A673 (cell line): ENCODE measurements around the gene FNBP1. TPM values are rescaled to one million over a fixed set of nuclear protein-coding genes. Genes with fewer than 3 reads are reported as not detected.

Experiments
- BruUV-seq: library from RNA; stranded (reverse); fragments of 400-500 nt; replicated peaks from 2 replicates; lab custom pipeline; 2021; lab: Mats Ljungman, UMichigan
- CTCF ChIA-PET: fragments of 300-600 bp; sonication (Branson Sonifier 250); formaldehyde crosslinking; loops from one replicate; lab custom pipeline; 2022; ENCODE audit warnings: antibody characterized with exemption; lab: Charles Lee
- POLR2A ChIA-PET: fragments of 300-600 bp; sonication (Branson Sonifier 250); formaldehyde crosslinking; loops from one replicate; lab custom pipeline; 2022; ENCODE audit warnings: antibody characterized with exemption; ENCODE audit not compliant: low non-redundant PET; lab: Charles Lee
- DNase-seq: peaks from one replicate; pipeline ENCODE4 v3.0.0-alpha.2; 2015; ENCODE audit warnings: low spot score
- H3K27ac ChIP-seq: fragments of 200-600 bp; sonication (generic); 2 replicates; pipeline ENCODE4 v1.5.1; 2016; ENCODE audit warnings: mixed run types, low read depth, mild to moderate bottlenecking, mixed read lengths, antibody characterized with exemption, low read length; ENCODE audit not compliant: poor library complexity, severe bottlenecking
- H3K27me3 ChIP-seq: fragments of 200-600 bp; sonication (generic); replicated peaks from 2 replicates; pipeline ENCODE4 v1.6.1; 2017; ENCODE audit warnings: mixed run types, low read depth, mild to moderate bottlenecking, mixed read lengths, antibody characterized with exemption, low read length; ENCODE audit not compliant: insufficient read depth, poor library complexity
- H3K36me3 ChIP-seq: fragments of 200-600 bp; sonication (generic); 2 replicates; pipeline ENCODE4 v1.6.1; 2016; ENCODE audit warnings: mixed run types, mild to moderate bottlenecking, mixed read lengths, antibody characterized with exemption, low read length; ENCODE audit not compliant: insufficient read depth, poor library complexity, severe bottlenecking
- H3K4me1 ChIP-seq: fragments of 200-600 bp; sonication (generic); 2 replicates; pipeline ENCODE4 v1.6.1; 2017; ENCODE audit warnings: mixed run types, mild to moderate bottlenecking, mixed read lengths, antibody characterized with exemption, low read length; ENCODE audit not compliant: insufficient read depth, poor library complexity, severe bottlenecking
- H3K4me3 ChIP-seq: fragments of 200-600 bp; sonication (generic); 2 replicates; pipeline ENCODE4 v1.5.1; 2016; ENCODE audit warnings: low read depth, mixed run types, mild to moderate bottlenecking, mixed read lengths, low read length; ENCODE audit not compliant: poor library complexity, severe bottlenecking
- H3K9me3 ChIP-seq: fragments of 200-600 bp; sonication (generic); 2 replicates; pipeline ENCODE4 v1.6.1; 2016; ENCODE audit warnings: mixed run types, low read depth, mild to moderate bottlenecking, mixed read lengths, antibody characterized with exemption, low read length; ENCODE audit not compliant: poor library complexity, severe bottlenecking
- EZH2 ChIP-seq: fragments of 200-600 bp; sonication (generic); IDR thresholded peaks from 2 replicates; pipeline ENCODE4 v1.6.1; 2017; ENCODE audit warnings: borderline replicate concordance, low read depth, mild to moderate bottlenecking, mixed read lengths, antibody characterized with exemption, low read length; ENCODE audit not compliant: poor library complexity, severe bottlenecking
- intact Hi-C: fragments of 100-400 bp; cut with micrococcal nuclease; formaldehyde crosslinking; loops from one replicate; pipeline ENCODE4 v1.10.0; 2022; ENCODE audit not compliant: unreplicated experiment
- total RNA-seq: library from RNA; stranded (reverse); gene quantifications from 2 replicates; pipeline ENCODE4 v1.2.3, GENCODE V29; 2021
- TF ChIP-seq, protein P1 (sequence below): fragments of 300-800, 200-600 bp; sonication (generic); conservative IDR thresholded peaks from 2 replicates; pipeline ENCODE4 v1.5.1; 2017; ENCODE audit warnings: low read depth, mild to moderate bottlenecking, antibody characterized with exemption, low read length, moderate library complexity, mixed read lengths

Gene FNBP1
- total RNA-seq, 1 experiment from 2014 or later, result 200 TPM

DNA sequence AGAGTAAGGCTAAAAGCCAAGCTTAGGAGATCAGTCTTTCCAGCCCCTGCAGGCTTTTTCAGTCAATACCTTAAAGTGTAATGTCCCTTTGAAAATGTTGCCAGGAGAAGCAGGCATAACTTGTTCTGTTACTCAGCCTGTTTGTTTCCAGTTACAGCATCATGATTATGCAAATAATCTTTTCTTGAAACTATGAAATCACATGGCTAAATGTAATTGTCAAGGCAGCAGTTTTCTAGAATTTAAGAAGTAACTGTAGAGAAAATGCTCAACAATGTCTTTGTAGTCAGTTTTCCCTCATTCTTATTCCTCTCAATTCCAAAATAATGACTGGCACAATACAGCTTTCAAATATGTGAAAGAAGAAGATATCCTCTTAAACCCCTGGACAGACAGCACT, 8.9 kb upstream of the FNBP1 start:
- no peak for DNase-seq
- Histone ChIP-seq H3K27me3 (no peaks in the 10 kb centered on the region), H3K4me1 (peaks cover 17% of the 10 kb centered on the region), H3K27ac (no peak overlapping the region), H3K36me3 (no peaks in the 10 kb centered on the region), H3K4me3 (no peak overlapping the region), H3K9me3 (no peaks in the 10 kb centered on the region)
- CTCF ChIA-PET, result no interaction called here
- BruUV-seq, result no TSS peak
- intact Hi-C loops, result loop anchor here (5.0 kb wide), 1 partner anchor 45 kb away; no protein-coding TSS in a partner anchor
- POLR2A ChIA-PET, result no interaction called here
- no peak for TF ChIP-seq EZH2
- TF ChIP-seq, protein P1, sequence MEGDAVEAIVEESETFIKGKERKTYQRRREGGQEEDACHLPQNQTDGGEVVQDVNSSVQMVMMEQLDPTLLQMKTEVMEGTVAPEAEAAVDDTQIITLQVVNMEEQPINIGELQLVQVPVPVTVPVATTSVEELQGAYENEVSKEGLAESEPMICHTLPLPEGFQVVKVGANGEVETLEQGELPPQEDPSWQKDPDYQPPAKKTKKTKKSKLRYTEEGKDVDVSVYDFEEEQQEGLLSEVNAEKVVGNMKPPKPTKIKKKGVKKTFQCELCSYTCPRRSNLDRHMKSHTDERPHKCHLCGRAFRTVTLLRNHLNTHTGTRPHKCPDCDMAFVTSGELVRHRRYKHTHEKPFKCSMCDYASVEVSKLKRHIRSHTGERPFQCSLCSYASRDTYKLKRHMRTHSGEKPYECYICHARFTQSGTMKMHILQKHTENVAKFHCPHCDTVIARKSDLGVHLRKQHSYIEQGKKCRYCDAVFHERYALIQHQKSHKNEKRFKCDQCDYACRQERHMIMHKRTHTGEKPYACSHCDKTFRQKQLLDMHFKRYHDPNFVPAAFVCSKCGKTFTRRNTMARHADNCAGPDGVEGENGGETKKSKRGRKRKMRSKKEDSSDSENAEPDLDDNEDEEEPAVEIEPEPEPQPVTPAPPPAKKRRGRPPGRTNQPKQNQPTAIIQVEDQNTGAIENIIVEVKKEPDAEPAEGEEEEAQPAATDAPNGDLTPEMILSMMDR, result no peak

DNA sequence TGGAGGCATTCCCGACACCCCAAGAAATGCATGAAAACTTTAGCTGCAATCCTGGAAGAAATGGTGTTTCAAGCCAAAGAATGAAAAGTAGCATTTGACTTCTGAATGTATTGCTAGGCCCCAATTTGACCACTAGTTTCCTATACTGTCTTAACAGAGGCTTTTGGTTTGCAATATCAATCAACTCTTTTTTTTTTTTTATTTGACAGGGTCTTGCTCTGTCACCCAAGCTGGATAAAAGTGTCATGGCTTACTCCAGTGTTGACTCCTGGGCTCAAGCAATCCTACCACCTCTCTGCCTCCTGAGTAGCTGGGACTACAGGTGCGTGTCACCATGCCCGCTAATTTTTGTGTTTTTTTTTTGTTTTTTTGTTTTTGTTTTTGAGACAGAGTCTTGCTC, 7.5 kb upstream of the FNBP1 start:
- intact Hi-C loops, result loop anchor here (5.0 kb wide), 1 partner anchor 47 kb away; no protein-coding TSS in a partner anchor
- Histone ChIP-seq H3K27ac (no peak overlapping the region), H3K9me3 (no peaks in the 10 kb centered on the region), H3K4me3 (no peak overlapping the region), H3K27me3 (no peaks in the 10 kb centered on the region), H3K36me3 (no peaks in the 10 kb centered on the region), H3K4me1 (peaks cover 24% of the 10 kb centered on the region)
- ChIA-PET CTCF (no interaction called here), POLR2A (no interaction called here)
- BruUV-seq, result no TSS peak
- TF ChIP-seq EZH2, result no peak
- TF ChIP-seq, protein P1, result no peak
- no peak for DNase-seq

DNA sequence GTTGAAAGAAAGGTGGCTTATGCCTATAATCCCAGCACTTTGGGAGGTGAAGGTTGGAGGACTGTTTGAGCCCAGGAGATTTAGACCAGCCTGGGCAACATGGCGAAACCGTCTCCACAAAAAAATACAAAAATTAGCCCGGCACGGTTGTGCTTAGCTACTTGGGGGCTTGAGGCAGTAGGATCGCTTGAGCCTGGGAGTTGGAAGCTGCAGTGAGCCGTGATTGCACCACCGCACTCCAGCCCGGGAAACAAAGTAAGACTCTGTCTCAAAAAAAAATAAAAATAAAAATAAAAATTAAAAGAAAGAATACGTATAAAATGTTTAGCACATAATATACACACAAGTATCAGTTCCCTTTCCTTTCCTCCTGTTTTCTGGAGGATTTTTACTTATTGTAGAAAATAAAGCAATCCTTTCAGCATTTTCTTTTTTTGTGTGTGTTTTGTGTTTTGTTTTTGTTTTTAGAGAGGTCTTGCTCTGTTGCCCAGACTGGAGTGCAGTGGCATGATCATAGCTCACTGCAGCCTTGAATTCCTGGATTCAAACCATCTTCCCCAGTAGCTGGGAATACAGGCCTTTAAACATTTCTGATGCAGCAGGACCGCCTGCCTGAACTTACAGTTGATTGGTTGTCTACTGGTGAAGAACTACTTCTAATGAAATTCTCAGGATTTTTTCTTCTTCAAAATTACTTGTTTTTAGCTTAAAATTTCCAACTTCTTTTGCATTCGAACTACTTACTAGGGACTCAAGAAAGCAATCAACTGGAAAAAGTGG, 6.6 kb upstream of the FNBP1 start:
- Histone ChIP-seq H3K27me3 (no peaks in the 10 kb centered on the region), H3K27ac (no peak overlapping the region), H3K36me3 (no peaks in the 10 kb centered on the region), H3K4me1 (peaks cover 33% of the 10 kb centered on the region), H3K4me3 (no peak overlapping the region), H3K9me3 (no peaks in the 10 kb centered on the region)
- BruUV-seq, result no TSS peak
- TF ChIP-seq, protein P1, result no peak
- no peak for TF ChIP-seq EZH2
- CTCF ChIA-PET, result no interaction called here
- intact Hi-C loops, result loop anchor here (5.0 kb wide), 1 partner anchor 48 kb away; no protein-coding TSS in a partner anchor
- no peak for DNase-seq
- POLR2A ChIA-PET, result no interaction called here
